Parathyroid adenoma (tissue), 2 donors: ENCODE measurements around the gene ZCCHC13.
"Not testable (repeated sequence)": the region's sequence is repeated elsewhere in the genome, so short reads cannot be mapped to it uniquely, and the experiment has no call there.

ENCODE experiments used
- H2AFZ ChIP-seq: fragments of 300-600 bp; sonication (generic); one replicate; pipeline ENCODE4 v1.7.0; 2017; ENCODE audit warnings: antibody characterized with exemption, mild to moderate bottlenecking
- H3K27ac ChIP-seq: fragments of 300-600 bp; sonication (generic); one replicate; pipeline ENCODE4 v1.7.0; 2017
- H3K27me3 ChIP-seq: fragments of 300-600 bp; sonication (generic); one replicate; pipeline ENCODE4 v1.7.0; 2017; ENCODE audit warnings: low read length; ENCODE audit not compliant: control insufficient read depth, insufficient read depth
- H3K36me3 ChIP-seq: fragments of 300-600 bp; sonication (generic); one replicate; pipeline ENCODE4 v1.7.0; 2017; ENCODE audit warnings: low read length; ENCODE audit not compliant: control insufficient read depth, insufficient read depth
- H3K4me1 ChIP-seq: fragments of 300-600 bp; sonication (generic); one replicate; pipeline ENCODE4 v1.7.0; 2017; ENCODE audit warnings: control low read depth
- H3K4me2 ChIP-seq: fragments of 300-600 bp; sonication (generic); one replicate; pipeline ENCODE4 v1.7.0; 2017; ENCODE audit warnings: low read length
- H3K4me3 ChIP-seq: fragments of 300-600 bp; sonication (generic); one replicate; pipeline ENCODE4 v1.7.0; 2017; ENCODE audit warnings: low read depth, low read length
- H3K79me2 ChIP-seq: fragments of 300-600 bp; sonication (generic); one replicate; pipeline ENCODE4 v1.7.0; 2017; ENCODE audit warnings: control low read depth
- H3K9ac ChIP-seq: fragments of 300-600 bp; sonication (generic); one replicate; pipeline ENCODE4 v1.7.0; 2017; ENCODE audit warnings: mild to moderate bottlenecking
- H3K9me3 ChIP-seq: fragments of 300-600 bp; sonication (generic); one replicate; pipeline ENCODE4 v1.7.0; 2017; ENCODE audit warnings: low read length; ENCODE audit not compliant: control insufficient read depth
- CTCF ChIP-seq: fragments of 300-600 bp; sonication (generic); IDR thresholded peaks from one replicate; pipeline ENCODE4 v1.7.0; 2017; ENCODE audit warnings: antibody characterized with exemption, mild to moderate bottlenecking
- donor health status: primary hyperparathyroidism.

Gene ZCCHC13

GRCh38 chrX:74338852-74339251 lies 34.9 kb downstream of the ZCCHC13 start:
- no peak for TF ChIP-seq CTCF

GRCh38 chrX:74340051-74340450 lies 36.1 kb downstream of the ZCCHC13 start:
- Histone ChIP-seq H3K27me3 (no peaks in the 10 kb centered on the region), H3K27ac (no peak overlapping the region), H3K4me3 (no peak overlapping the region), H3K9ac (no peak overlapping the region), H3K9me3 (no peaks in the 10 kb centered on the region), H2AFZ (no peak overlapping the region), H3K4me1 (no peaks in the 10 kb centered on the region), H3K36me3 (no peaks in the 10 kb centered on the region), H3K4me2 (no peak overlapping the region), H3K79me2 (no peaks in the 10 kb centered on the region)
- no peak for TF ChIP-seq CTCF

More at GRCh38 chrX:74338852-74339251, 34.9 kb downstream of the ZCCHC13 start:
- Histone ChIP-seq H3K9ac (no peak overlapping the region), H3K27ac (no peak overlapping the region), H3K4me3 (no peak overlapping the region), H3K9me3 (no peaks in the 10 kb centered on the region), H3K27me3 (no peaks in the 10 kb centered on the region), H3K79me2 (no peaks in the 10 kb centered on the region), H3K4me2 (no peak overlapping the region), H2AFZ (no peak overlapping the region), H3K36me3 (no peaks in the 10 kb centered on the region), H3K4me1 (no peaks in the 10 kb centered on the region)

GRCh38 chrX:74342211-74342610 lies 38.2 kb downstream of the ZCCHC13 start:
- H3K4me3 ChIP-seq, H3K79me2 ChIP-seq, H3K9ac ChIP-seq, H3K27me3 ChIP-seq, H3K4me2 ChIP-seq, H3K4me1 ChIP-seq, H3K9me3 ChIP-seq, H3K36me3 ChIP-seq, H3K27ac ChIP-seq, H2AFZ ChIP-seq: not testable (repeated sequence)

- H2AFZ ChIP-seq, result no peak overlapping the region
- no peak overlapping the region for H3K27ac ChIP-seq
- H3K36me3 ChIP-seq, result no peaks in the 10 kb centered on the region
- no peak overlapping the region for H3K4me2 ChIP-seq
- no peak overlapping the region for H3K9ac ChIP-seq
- H3K79me2 ChIP-seq, result no peaks in the 10 kb centered on the region
- no peaks in the 10 kb centered on the region for H3K27me3 ChIP-seq
- H3K4me1 ChIP-seq, result no peaks in the 10 kb centered on the region
- TF ChIP-seq CTCF, result peak; percentile 68
- H3K4me3 ChIP-seq, result no peak overlapping the region
- H3K9me3 ChIP-seq, result no peaks in the 10 kb centered on the region
Observed at GRCh38 chrX:74343343-74344279, 39.6 kb downstream of the ZCCHC13 start.

- TF ChIP-seq CTCF, result no peak
- Histone ChIP-seq H3K9ac (no peak overlapping the region), H3K27me3 (no peaks in the 10 kb centered on the region), H3K4me1 (no peaks in the 10 kb centered on the region), H3K79me2 (no peaks in the 10 kb centered on the region), H2AFZ (no peak overlapping the region), H3K4me3 (no peak overlapping the region), H3K9me3 (no peaks in the 10 kb centered on the region), H3K4me2 (no peak overlapping the region), H3K36me3 (no peaks in the 10 kb centered on the region), H3K27ac (no peak overlapping the region)
Observed at GRCh38 chrX:74344280-74344622, 40.3 kb downstream of the ZCCHC13 start.
